Large intestine (tissue), 12 donors: ENCODE results near the gene NHLRC2. TPM values are rescaled to one million over a fixed set of nuclear protein-coding genes. Genes with fewer than 3 reads are reported as not detected.
"Not testable (repeated sequence)": the region's sequence is repeated elsewhere in the genome, so short reads cannot be mapped to it uniquely, and the experiment has no call there.

Experiments
- DNase-seq, 2 donors: peaks; one replicate each; pipeline versions ENCODE4 v3.0.0 to v3.0.0-alpha.2; 2013
- H3K27ac ChIP-seq: one replicate; pipeline ENCODE4 v1.5.1; 2013; ENCODE audit warnings: low read length
- H3K27me3 ChIP-seq: 2 replicates; pipeline ENCODE4 v1.6.1; 2013; ENCODE audit warnings: low read length; ENCODE audit not compliant: control insufficient read depth, insufficient read depth
- H3K36me3 ChIP-seq: 2 replicates; pipeline ENCODE4 v1.6.1; 2013; ENCODE audit warnings: low read length; ENCODE audit not compliant: control insufficient read depth, insufficient read depth
- H3K4me1 ChIP-seq: one replicate; pipeline ENCODE4 v1.6.1; 2013; ENCODE audit warnings: low read length; ENCODE audit not compliant: control insufficient read depth, insufficient read depth
- H3K4me3 ChIP-seq: one replicate; pipeline ENCODE4 v1.5.1; 2013; ENCODE audit warnings: low read length
- H3K9me3 ChIP-seq: one replicate; pipeline ENCODE4 v1.6.1; 2013; ENCODE audit warnings: mild to moderate bottlenecking, low read depth, low read length, moderate library complexity; ENCODE audit not compliant: control insufficient read depth
- WGBS: methylation state at CpG from one replicate; pipeline ENCODE4 v1.1.5; 2013; ENCODE audit warnings: low lambda C conversion rate; ENCODE audit not compliant: insufficient coverage; 5-methylcytosine and 5-hydroxymethylcytosine counted together
- long read RNA-seq, 11 donors: transcript quantifications; one replicate each; lab custom pipeline, GENCODE V29; 2026
- polyA plus RNA-seq: library from polyadenylated mRNA; unstranded; fragments of 120-200 nt; gene quantifications from one replicate; pipeline ENCODE4 v1.2.1, GENCODE V29; 2013

Gene NHLRC2, protein sequence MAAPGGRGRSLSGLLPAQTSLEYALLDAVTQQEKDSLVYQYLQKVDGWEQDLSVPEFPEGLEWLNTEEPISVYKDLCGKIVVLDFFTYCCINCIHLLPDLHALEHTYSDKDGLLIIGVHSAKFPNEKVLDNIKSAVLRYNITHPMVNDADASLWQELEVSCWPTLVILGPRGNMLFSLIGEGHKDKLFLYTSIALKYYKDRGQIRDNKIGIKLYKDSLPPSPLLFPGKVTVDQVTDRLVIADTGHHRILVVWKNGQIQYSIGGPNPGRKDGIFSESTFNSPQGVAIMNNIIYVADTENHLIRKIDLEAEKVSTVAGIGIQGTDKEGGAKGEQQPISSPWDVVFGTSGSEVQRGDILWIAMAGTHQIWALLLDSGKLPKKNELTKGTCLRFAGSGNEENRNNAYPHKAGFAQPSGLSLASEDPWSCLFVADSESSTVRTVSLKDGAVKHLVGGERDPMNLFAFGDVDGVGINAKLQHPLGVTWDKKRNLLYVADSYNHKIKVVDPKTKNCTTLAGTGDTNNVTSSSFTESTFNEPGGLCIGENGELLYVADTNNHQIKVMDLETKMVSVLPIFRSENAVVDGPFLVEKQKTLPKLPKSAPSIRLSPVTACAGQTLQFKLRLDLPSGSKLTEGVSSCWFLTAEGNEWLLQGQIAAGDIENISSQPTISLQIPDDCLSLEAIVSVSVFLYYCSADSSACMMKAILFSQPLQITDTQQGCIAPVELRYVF
- 19.1 TPM for polyA plus RNA-seq
- long read RNA-seq, donor 1: 0 reads
- long read RNA-seq, donor 2, full-length matches to known transcripts: 1 of 1 reads
- long read RNA-seq, donor 2, partial matches to known transcripts: 0 of 1 reads
- long read RNA-seq, donor 2, other reads (novel, unspliced or antisense): 0 of 1 reads
- long read RNA-seq, donor 3: 0 reads
- long read RNA-seq, donor 4: 0 reads
- long read RNA-seq, donor 5, full-length matches to known transcripts: 1 of 1 reads
- long read RNA-seq, donor 5, partial matches to known transcripts: 0 of 1 reads
- long read RNA-seq, donor 5, other reads (novel, unspliced or antisense): 0 of 1 reads
- long read RNA-seq, donor 6, full-length matches to known transcripts: 4 of 13 reads
- long read RNA-seq, donor 6, partial matches to known transcripts: 9 of 13 reads
- long read RNA-seq, donor 6, other reads (novel, unspliced or antisense): 0 of 13 reads
- long read RNA-seq, donor 7, full-length matches to known transcripts: 2 of 2 reads
- long read RNA-seq, donor 7, partial matches to known transcripts: 0 of 2 reads
- long read RNA-seq, donor 7, other reads (novel, unspliced or antisense): 0 of 2 reads
- long read RNA-seq, donor 8: 0 reads
- long read RNA-seq, donor 9, full-length matches to known transcripts: 1 of 1 reads
- long read RNA-seq, donor 9, partial matches to known transcripts: 0 of 1 reads
- long read RNA-seq, donor 9, other reads (novel, unspliced or antisense): 0 of 1 reads
- long read RNA-seq, donor 10, full-length matches to known transcripts: 4 of 4 reads
- long read RNA-seq, donor 10, partial matches to known transcripts: 0 of 4 reads
- long read RNA-seq, donor 10, other reads (novel, unspliced or antisense): 0 of 4 reads
- long read RNA-seq, donor 11, full-length matches to known transcripts: 5 of 5 reads
- long read RNA-seq, donor 11, partial matches to known transcripts: 0 of 5 reads
- long read RNA-seq, donor 11, other reads (novel, unspliced or antisense): 0 of 5 reads

DNA sequence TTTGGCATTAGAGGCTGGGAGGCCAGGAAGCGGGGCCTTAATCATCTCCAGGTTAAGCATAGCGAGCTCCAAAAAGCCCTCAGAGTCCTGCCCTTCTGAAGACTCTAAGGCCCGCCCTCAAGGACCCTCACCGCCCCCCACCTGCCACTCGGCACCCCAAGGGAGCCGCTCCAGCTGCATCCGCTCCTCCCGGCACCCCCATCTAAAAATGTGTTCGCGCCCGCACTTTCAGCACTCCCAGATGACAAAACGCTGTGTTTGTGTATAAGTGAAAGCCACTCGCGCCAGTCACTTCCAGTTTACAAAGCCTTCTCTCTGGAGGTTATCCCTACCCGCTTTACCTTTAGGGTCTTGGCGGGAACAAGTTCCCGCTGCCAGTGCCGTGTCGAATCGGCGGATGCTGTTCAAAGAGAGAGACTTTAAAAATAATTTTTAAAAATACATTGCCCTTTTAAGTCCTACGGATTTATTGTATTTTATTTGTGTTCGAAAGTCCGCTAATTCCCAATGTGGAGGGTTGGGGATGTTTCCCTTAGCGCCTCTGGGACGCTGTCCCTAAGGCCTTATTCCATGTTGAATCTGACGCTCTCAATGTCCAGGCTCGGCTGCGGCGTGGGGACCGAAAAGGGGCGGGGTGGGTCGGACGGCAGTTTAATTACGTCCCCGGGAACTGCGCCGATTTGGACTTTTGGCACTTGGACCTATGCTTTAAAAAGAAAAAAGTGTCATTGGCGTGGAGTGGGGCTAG lies at the start of gene NHLRC2, which contains the start of gene DCLRE1A:
NHLRC2 (plus strand) TSS at position 649 of the 748 bp plus-strand sequence. CDS start 212 bp downstream, outside the sequence.
DCLRE1A (minus strand) TSS at position 70 of the 748 bp plus-strand sequence. CDS start 900 bp downstream, outside the sequence.
- Histone ChIP-seq H3K27ac (peak within 1 kb of the TSS; percentile 93), H3K36me3 (peaks cover 11% of the 10 kb centered on the region), H3K27me3 (no peaks in the 10 kb centered on the region), H3K4me1 (peaks cover 2% of the 10 kb centered on the region), H3K9me3 (no peaks in the 10 kb centered on the region), H3K4me3 (peak within 1 kb of the TSS; percentile 97)
- peak; percentile 52 to 91 for DNase-seq
- WGBS: no CpG with 5 or more reads among the region's 39 CpGs

GRCh38 chr10:113806503-113806902 lies 48.0 kb upstream of the NHLRC2 start:
- WGBS: 80% methylated on average over 1 of the region's 4 CpGs
- DNase-seq: no peak

DNA sequence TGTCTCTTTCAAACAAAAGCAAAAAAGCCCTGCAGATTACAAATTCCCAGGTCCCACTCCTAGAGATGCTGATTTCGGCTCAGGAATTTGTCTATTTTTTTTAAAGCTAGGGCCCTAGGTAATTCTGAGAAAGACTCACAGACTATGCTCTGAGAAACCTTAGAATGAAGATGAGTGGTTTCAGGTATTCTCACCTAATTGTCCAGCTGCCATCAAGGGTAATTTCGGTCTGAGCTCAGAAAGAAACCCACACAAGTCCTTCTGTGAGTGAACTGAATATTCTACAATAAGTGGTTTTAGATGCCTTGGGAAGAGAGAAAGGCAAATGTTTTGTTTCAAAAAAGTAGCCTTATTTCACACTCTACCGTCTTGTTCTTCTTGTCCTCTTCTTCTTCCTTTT lies 46.3 kb upstream of the NHLRC2 start:
- Histone ChIP-seq H3K9me3 (no peaks in the 10 kb centered on the region), H3K4me3 (no peak overlapping the region), H3K4me1 (no peaks in the 10 kb centered on the region), H3K27me3 (no peaks in the 10 kb centered on the region), H3K27ac (no peak overlapping the region), H3K36me3 (no peaks in the 10 kb centered on the region)
- DNase-seq: no peak
- WGBS: 94% methylated on average over 1 of the region's 3 CpGs

More at GRCh38 chr10:113806503-113806902, 48.0 kb upstream of the NHLRC2 start:
- H3K36me3 ChIP-seq: no peaks in the 10 kb centered on the region
- no peaks in the 10 kb centered on the region for H3K27me3 ChIP-seq
- no peak overlapping the region for H3K4me3 ChIP-seq
- H3K4me1 ChIP-seq: no peaks in the 10 kb centered on the region
- no peak overlapping the region for H3K27ac ChIP-seq
- no peaks in the 10 kb centered on the region for H3K9me3 ChIP-seq

GRCh38 chr10:113814700-113815099 lies 39.8 kb upstream of the NHLRC2 start:
- not testable (repeated sequence) for H3K27me3 ChIP-seq, H3K4me1 ChIP-seq, DNase-seq, H3K4me3 ChIP-seq, H3K9me3 ChIP-seq, H3K36me3 ChIP-seq, H3K27ac ChIP-seq
- no CpG with 5 or more reads among the region's 1 CpG for WGBS

DNA sequence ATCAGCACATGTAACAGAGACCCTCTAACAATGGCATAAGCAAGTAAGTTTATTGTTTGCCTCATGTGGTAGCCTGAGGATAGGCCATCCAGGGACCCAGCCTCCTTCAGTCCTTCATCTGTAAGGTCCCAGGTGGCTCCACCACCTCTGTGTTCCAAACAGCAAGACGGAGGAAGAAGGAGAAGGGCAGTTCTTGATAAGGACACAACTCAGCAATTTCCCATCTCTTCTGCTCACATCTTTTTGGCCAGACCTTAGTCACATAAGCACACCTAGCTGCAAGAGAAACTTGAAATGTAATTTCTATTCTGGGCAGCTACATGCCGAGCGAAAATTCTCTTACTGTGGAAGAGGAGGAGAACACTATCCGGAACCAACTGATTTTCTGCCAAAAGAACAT lies 34.5 kb upstream of the NHLRC2 start:
- Histone ChIP-seq H3K4me3 (no peak overlapping the region), H3K27ac (no peak overlapping the region), H3K4me1 (no peaks in the 10 kb centered on the region), H3K36me3 (no peaks in the 10 kb centered on the region), H3K27me3 (no peaks in the 10 kb centered on the region), H3K9me3 (no peaks in the 10 kb centered on the region)
- DNase-seq: no peak
- WGBS: 100% methylated on average over 1 of the region's 4 CpGs

- Histone ChIP-seq H3K9me3 (no peaks in the 10 kb centered on the region), H3K4me1 (no peaks in the 10 kb centered on the region), H3K27me3 (no peaks in the 10 kb centered on the region), H3K4me3 (no peak overlapping the region), H3K27ac (no peak overlapping the region), H3K36me3 (no peaks in the 10 kb centered on the region)
- WGBS: 81% methylated on average over 3 of the region's 8 CpGs
- DNase-seq: no peak
These were observed 34.0 kb upstream of the NHLRC2 start for GRCh38 chr10:113820507-113820906.

DNA sequence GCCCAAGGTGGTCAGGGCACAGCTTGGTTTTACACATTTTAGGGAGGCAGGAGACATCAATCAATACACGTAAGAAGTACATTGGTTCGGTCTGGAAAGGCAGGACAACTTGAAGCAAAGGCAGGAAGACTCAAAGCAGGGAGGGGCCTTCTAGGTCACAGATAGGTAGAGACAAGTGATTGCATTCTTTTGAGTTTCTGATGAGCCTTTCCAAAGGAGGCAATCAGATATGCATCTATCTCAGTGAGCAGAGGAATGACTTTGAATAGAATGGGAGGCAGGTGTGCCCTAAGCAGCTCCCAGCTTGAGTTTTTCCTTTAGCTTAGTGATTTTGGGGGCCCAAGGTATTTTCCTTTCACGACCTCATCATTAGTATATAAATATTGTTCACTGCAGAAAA lies 33.2 kb upstream of the NHLRC2 start:
- WGBS: 50% methylated on average over 1 of the region's 3 CpGs
- H3K4me3 ChIP-seq, H3K4me1 ChIP-seq, H3K27me3 ChIP-seq, H3K9me3 ChIP-seq, H3K27ac ChIP-seq, H3K36me3 ChIP-seq, DNase-seq: not testable (repeated sequence)

DNA sequence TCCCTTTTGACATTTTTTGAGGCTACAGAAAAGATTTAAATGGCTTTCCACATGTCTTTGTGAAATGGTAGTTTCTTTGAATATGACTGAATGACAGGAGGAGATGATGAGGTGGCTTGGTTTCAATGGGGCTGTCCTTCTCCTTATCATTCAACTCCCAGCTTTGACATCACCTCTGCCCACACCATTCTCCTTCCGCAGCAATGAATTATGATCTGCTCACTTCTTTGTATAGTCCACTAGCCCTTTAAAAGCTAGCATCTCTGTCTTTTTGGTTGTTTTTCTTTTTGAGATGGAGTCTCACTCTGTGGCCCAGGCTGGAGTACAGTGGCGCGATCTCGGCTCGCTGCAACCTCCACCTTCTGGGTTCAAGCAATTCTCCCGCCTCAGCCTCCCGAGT lies 32.3 kb upstream of the NHLRC2 start:
- Histone ChIP-seq H3K4me3 (no peak overlapping the region), H3K27ac (no peak overlapping the region), H3K27me3 (no peaks in the 10 kb centered on the region), H3K9me3 (no peaks in the 10 kb centered on the region), H3K36me3 (no peaks in the 10 kb centered on the region), H3K4me1 (no peaks in the 10 kb centered on the region)
- no CpG with 5 or more reads among the region's 7 CpGs for WGBS
- DNase-seq: no peak

GRCh38 chr10:113823389-113823788 lies 31.1 kb upstream of the NHLRC2 start:
- WGBS: 84% methylated on average over 3 of the region's 4 CpGs
- Histone ChIP-seq H3K9me3 (no peaks in the 10 kb centered on the region), H3K27me3 (no peaks in the 10 kb centered on the region), H3K36me3 (no peaks in the 10 kb centered on the region), H3K4me1 (no peaks in the 10 kb centered on the region), H3K27ac (no peak overlapping the region), H3K4me3 (no peak overlapping the region)
- no peak for DNase-seq
